Testis (tissue), 3 donors: ENCODE data around the gene MEIOB. TPM values are rescaled to one million over a fixed set of nuclear protein-coding genes. Genes with fewer than 3 reads are reported as not detected.

Experiments used
- DNase-seq: peaks from one replicate; pipeline ENCODE4 v3.0.0-alpha.2; 2019
- H3K27ac ChIP-seq, 2 donors: fragments of 200-600 bp; sonication (generic); one replicate each; pipeline ENCODE4 v1.5.1; 2019
- H3K27me3 ChIP-seq: fragments of 200-600 bp; sonication (generic); one replicate; pipeline ENCODE4 v1.5.1; 2019
- H3K36me3 ChIP-seq: fragments of 200-600 bp; sonication (generic); one replicate; pipeline ENCODE4 v1.5.1; 2017; ENCODE audit warnings: low read depth; ENCODE audit errors: missing control alignments
- H3K4me1 ChIP-seq: fragments of 200-600 bp; sonication (generic); one replicate; pipeline ENCODE4 v1.5.1; 2019
- H3K4me3 ChIP-seq, 2 donors: fragments of 200-600 bp; sonication (generic); one replicate each; pipeline ENCODE4 v1.5.1; 2017 to 2019
- H3K9me3 ChIP-seq: fragments of 200-600 bp; sonication (generic); one replicate; pipeline ENCODE4 v1.5.1; 2017
- CTCF ChIP-seq, 3 experiments: fragments of 450-650 bp in 2 of 3; fragments of 200-600 bp in 1 of 3; sonication (generic) in 1 of 3; IDR thresholded peaks; one replicate each; pipeline ENCODE4 v1.5.1; 2016 to 2019; ENCODE audit warnings: antibody characterized with exemption in 3 of 3, mild to moderate bottlenecking in 2 of 3, moderate library complexity in 1 of 3
- POLR2A ChIP-seq: fragments of 450-650 bp; IDR thresholded peaks from one replicate; pipeline ENCODE4 v1.6.1; 2017; ENCODE audit warnings: antibody characterized with exemption, mild to moderate bottlenecking, moderate library complexity
- WGBS, 2 donors: methylation state at CpG; one replicate each; pipeline ENCODE4 v1.1.5; 2018; 5-methylcytosine and 5-hydroxymethylcytosine counted together
- intact Hi-C: fragments of 100-400 bp; cut with DNase I; formaldehyde crosslinking; loops from one replicate; pipeline ENCODE4 v1.15.1; 2023; ENCODE audit warnings: low total_unique reads
- polyA plus RNA-seq: library from polyadenylated mRNA; stranded (reverse); fragments of 350-450 nt; fragmentation: Illumina TruSeq; extraction: RNeasy Lipid Tissue Mini Kit (QIAGEN cat#74804); gene quantifications from one replicate; pipeline ENCODE4 v1.2.3, GENCODE V29; 2014; ENCODE audit warnings: low read depth, low replicate concordance; ENCODE audit not compliant: insufficient read depth
- total RNA-seq, 2 donors: library from RNA; depleted of rRNA; stranded (reverse); fragments of >200 nt; gene quantifications; one replicate each; pipeline ENCODE4 v1.2.3, GENCODE V29; 2016

The MEIOB gene
- total and polyA plus RNA-seq, 3 donors from 2014 or later: 34.6 to 53.9 (median 53.8) TPM

GRCh38 chr16:1907226-1907860 is 35.4 kb upstream of the MEIOB start:
- H3K4me1 ChIP-seq: peaks cover 12% of the 10 kb centered on the region
- H3K4me3 ChIP-seq: no peak overlapping the region
- TF ChIP-seq POLR2A (no peak), CTCF (IDR thresholded peaks at IDR 0.05) (no peak)
- DNase-seq: no peak
- H3K9me3 ChIP-seq: no peaks in the 10 kb centered on the region
- H3K27ac ChIP-seq: no peak overlapping the region
- intact Hi-C loops: no loop called here
- H3K27me3 ChIP-seq: no peaks in the 10 kb centered on the region
- no peaks in the 10 kb centered on the region for H3K36me3 ChIP-seq
- WGBS, 2 donors: 83% methylated on average over 7 to 15 of the region's 17 CpGs

DNA sequence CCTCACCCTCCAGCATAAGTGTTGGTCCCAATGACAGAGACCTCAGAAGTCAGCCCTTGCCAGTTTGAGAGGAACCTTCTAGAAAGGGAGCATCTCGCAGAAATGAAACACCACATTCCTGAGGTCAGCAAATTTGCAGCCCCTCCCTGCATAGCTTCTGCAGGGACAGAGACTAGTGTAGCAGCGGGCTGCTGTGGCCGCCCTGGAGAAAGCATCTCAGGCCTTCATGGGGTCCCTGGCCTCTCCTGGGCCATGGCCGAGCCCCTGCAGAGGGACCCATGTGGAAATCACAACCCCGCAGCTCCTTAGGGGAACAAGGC is 34.8 kb upstream of the MEIOB start:
- Histone ChIP-seq H3K4me1 (peaks cover 12% of the 10 kb centered on the region), H3K27me3 (no peaks in the 10 kb centered on the region), H3K9me3 (no peaks in the 10 kb centered on the region), H3K36me3 (no peaks in the 10 kb centered on the region), H3K4me3 (no peak overlapping the region), H3K27ac (no peak overlapping the region)
- 50 to 76% methylated on average over 1 to 5 of the region's 5 CpGs for WGBS, 2 donors
- TF ChIP-seq CTCF (IDR thresholded peaks at IDR 0.05): no peak
- no peak for TF ChIP-seq POLR2A
- intact Hi-C loops: no loop called here
- no peak for DNase-seq

- WGBS, 2 donors: 64 to 79% methylated on average over 28 to 31 of the region's 31 CpGs
- no peaks in the 10 kb centered on the region for H3K27me3 ChIP-seq
- intact Hi-C loops: no loop called here
- no peak for DNase-seq
- H3K4me3 ChIP-seq: no peak overlapping the region
- no peak for TF ChIP-seq POLR2A
- TF ChIP-seq CTCF (IDR thresholded peaks at IDR 0.05): no peak
- H3K36me3 ChIP-seq: no peaks in the 10 kb centered on the region
- no peak overlapping the region for H3K27ac ChIP-seq
- peaks cover 12% of the 10 kb centered on the region for H3K4me1 ChIP-seq
- H3K9me3 ChIP-seq: no peaks in the 10 kb centered on the region
Measured at GRCh38 chr16:1906055-1906845, 34.3 kb upstream of the MEIOB start.

DNA sequence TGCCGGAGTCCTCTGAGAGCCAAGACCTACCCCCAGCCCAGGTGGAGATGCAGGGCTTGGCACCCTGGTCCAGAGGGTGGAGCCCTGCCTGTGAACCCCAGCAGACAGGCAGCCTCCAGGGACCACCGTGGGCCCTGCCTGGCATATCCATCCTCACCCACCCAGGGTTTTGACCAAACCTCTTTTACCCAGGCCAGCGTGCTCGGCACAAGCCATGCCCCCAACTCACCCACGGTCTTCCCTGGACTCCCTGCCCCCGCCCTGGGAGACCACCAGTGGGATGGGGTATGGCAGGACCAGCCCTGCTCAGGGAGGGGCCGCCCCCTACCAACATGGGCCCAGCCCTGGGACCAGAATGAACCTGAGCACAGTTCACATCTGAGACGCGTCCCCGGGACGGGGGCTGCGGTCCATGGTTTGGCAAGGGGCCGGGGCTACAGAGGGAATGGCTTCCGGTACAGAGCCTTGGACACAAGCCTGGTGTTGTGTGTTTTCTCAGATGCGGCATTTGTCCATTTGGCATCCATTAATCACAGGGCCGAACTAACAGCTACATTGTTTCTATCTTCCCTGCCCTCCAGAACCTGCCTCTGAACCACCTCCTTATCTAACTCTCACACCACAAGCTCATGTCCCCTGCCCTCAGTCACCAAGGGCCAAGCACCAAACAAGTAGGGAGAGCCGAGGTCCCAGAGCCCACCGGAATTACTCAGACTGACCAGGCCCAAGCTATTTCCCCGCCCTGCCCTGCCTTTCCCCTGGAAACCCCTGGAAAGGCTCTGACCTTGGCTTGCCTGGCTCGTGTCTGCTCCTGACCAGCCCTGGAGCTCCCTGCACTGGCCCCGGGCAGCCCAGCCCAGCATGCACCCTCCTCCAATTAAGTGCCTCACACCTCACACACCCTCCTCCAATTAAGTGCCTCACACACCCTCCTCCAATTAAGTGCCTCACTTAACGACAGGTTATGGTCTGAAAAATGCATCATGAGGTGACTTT is 32.2 kb upstream of the MEIOB start:
- TF ChIP-seq POLR2A (no peak), CTCF (IDR thresholded peaks at IDR 0.05) (no peak)
- WGBS, 2 donors: 33 to 53% methylated on average over 15 to 22 of the region's 22 CpGs
- Histone ChIP-seq H3K4me1 (peaks cover 12% of the 10 kb centered on the region), H3K4me3 (no peak overlapping the region), H3K36me3 (no peaks in the 10 kb centered on the region), H3K27ac (no peak overlapping the region), H3K27me3 (no peaks in the 10 kb centered on the region), H3K9me3 (no peaks in the 10 kb centered on the region)
- peak; percentile 90 for DNase-seq
- intact Hi-C loops: no loop called here
